Astrocyte (in vitro differentiated cells and primary cell): ENCODE measurements around the gene LCAT.

Source experiments
- EZH2 ChIP-seq: IDR thresholded peaks from 2 replicates; pipeline ENCODE4 v1.6.1; 2012; ENCODE audit warnings: mild to moderate bottlenecking, low read length, inconsistent platforms; ENCODE audit not compliant: insufficient read depth
- TF ChIP-seq, protein P1 (sequence below): IDR thresholded peaks from 2 replicates; pipeline ENCODE4 v1.5.1; 2011; ENCODE audit warnings: low read depth, mild to moderate bottlenecking, inconsistent platforms, low read length, moderate library complexity; ENCODE audit not compliant: insufficient read depth

DNA sequence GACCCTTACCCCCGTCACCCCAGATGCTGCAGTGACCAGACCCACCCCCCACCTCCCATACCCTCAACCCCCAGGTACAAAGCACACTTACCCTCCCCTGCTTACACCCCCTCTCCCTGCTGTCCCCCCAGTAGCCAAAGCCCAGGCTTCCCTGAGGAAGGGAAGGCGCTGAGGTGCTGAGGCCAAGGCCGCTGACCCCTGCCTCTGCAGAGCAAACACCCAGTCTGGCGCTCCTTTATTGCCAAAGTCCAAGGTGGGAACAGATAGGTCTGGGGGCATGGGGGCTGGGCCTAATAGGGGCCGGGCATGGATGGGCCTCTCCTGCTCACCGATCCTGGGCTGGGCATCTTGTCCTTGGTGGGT is 683 bp downstream of the LCAT start:
- TF ChIP-seq, protein P1, sequence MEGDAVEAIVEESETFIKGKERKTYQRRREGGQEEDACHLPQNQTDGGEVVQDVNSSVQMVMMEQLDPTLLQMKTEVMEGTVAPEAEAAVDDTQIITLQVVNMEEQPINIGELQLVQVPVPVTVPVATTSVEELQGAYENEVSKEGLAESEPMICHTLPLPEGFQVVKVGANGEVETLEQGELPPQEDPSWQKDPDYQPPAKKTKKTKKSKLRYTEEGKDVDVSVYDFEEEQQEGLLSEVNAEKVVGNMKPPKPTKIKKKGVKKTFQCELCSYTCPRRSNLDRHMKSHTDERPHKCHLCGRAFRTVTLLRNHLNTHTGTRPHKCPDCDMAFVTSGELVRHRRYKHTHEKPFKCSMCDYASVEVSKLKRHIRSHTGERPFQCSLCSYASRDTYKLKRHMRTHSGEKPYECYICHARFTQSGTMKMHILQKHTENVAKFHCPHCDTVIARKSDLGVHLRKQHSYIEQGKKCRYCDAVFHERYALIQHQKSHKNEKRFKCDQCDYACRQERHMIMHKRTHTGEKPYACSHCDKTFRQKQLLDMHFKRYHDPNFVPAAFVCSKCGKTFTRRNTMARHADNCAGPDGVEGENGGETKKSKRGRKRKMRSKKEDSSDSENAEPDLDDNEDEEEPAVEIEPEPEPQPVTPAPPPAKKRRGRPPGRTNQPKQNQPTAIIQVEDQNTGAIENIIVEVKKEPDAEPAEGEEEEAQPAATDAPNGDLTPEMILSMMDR, result no peak
- no peak for TF ChIP-seq EZH2
